H54 (cell line): Measurements from ENCODE around the gene C2orf49.
"Not testable (repeated sequence)": the region's sequence is repeated elsewhere in the genome, so short reads cannot be mapped to it uniquely, and the experiment has no call there.

ENCODE experiments used
- DNase-seq: peaks from one replicate; pipeline ENCODE4 v3.0.0; 2011; ENCODE audit warnings: low spot score, mixed read lengths; ENCODE audit not compliant: insufficient read length
- FAIRE-seq: peaks from 3 replicates; lab custom pipeline; 2011; peaks lifted over from hg19 to GRCh38; lab: Jason Lieb, UNC
- POLR2A ChIP-seq: IDR thresholded peaks from 2 replicates; pipeline ENCODE4 v1.6.1; 2011; ENCODE audit warnings: low read depth, mild to moderate bottlenecking, low read length

The C2orf49 gene

DNA sequence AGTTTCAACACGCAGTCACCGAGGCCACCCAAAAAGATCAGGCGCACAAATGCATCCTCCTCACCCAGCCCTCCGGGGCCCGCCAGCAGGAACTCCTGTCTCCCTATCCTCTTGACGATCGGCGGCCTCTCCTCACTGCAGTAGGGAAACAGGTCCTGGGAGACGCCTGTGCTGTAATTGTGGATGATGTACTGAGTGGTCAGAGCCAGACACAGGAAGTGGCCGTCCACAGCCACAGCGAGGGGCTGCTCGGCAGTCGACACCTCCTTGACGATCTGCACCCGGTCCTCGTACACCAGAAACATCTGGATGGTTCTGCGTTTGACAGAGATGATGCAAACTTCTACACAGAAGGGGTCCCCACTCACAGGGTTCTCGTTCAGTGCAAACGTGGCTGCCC is 29.8 kb upstream of the C2orf49 start:
- TF ChIP-seq POLR2A: no peak
- FAIRE-seq: no peak
- DNase-seq: no peak

DNA sequence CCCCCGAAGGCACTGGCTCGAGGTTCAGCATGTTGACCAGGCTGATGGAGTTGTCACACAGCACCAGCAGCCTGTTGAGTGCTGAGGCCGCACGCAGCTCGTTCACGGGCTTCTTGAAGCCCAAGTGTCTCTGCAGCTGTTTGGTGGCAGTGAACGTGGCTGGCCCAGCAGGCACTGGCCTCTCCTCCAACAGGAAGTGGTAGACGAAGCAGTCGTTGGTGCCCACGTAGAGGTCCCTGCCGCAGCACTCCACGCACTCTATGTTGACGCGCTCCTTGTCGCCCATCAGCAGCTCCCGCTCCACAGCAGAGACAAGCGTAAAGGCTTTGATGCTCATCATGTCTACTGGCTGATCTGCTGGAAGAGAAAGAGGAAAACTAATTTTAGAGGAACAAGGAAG is 29.4 kb upstream of the C2orf49 start:
- FAIRE-seq (no peak), DNase-seq (no peak)
- no peak for TF ChIP-seq POLR2A

DNA sequence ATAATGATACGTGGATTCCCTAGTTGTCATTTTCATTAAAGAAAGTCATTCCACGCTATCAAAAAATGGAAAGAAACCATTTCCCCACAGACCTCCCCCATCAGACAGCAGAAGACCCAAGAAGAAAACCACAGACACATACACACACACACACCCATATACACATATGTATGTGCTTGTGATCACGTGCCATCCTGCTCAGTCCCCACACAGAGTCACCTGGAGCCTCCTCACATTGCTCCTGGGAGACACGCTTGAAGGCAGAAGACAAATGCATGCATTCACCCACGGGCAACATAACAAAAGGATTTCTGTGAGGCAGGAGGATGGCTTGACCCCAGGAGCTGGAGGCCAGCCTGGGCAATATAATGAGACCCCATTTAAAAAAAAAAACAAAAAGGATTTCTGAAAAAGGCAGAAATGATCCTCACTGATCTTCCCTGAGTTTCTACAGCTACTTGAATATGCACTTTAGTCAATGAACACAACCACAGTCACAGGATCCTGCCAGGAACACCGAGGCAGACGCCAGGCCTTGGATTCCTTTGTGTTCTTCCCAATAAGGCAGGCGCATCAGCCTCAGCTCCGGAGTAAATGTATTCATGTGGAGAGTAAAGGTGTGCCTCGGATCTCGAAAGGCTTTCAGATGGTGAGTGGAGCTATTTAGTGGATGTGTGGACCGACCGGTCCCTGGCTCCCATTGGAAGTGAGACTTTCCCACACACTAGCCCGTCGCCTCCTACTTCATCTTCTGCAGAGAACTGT is 28.8 kb upstream of the C2orf49 start:
- FAIRE-seq (no peak), DNase-seq (no peak)
- no peak for TF ChIP-seq POLR2A

DNA sequence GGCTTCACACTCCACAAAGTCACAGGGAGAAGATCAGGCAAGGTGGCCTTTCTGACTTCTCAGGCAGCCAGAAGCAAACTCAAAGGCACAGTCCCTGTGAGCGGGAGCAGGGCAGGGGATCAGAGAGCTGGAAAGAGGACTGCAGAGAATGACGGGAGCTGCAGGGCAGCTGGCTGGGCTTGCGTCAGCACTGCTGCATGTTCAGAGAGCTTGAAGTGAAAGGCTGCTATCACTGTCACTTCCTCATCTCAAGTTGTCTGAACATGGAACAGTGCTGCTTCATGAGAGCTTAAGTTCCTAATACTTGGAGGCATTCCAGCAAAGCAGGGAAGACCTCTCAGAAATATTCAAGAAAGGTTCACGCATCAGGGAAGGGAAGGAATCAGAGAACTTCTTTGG is 28.2 kb upstream of the C2orf49 start:
- no peak for TF ChIP-seq POLR2A
- DNase-seq: no peak
- no peak for FAIRE-seq

DNA sequence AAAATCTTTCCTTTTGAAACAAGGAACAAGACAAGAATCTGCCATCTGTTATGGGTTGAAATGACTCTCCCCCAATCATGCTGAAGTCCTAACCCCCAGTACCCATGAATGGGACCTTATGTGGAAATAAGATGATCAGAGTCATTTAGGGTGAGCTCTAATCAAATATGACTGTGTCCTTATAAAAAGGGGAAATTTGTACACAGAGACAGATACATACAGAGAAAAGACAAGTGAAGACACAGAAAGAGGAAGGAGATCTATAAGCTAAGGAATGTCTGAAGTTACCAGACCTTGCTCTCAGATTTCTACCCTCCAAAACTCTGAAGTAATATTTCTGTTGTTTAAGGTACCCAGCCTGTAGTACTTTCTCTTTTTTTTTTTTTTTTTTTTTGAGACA is 23.5 kb upstream of the C2orf49 start:
- no peak for TF ChIP-seq POLR2A
- FAIRE-seq: no peak
- no peak for DNase-seq

DNA sequence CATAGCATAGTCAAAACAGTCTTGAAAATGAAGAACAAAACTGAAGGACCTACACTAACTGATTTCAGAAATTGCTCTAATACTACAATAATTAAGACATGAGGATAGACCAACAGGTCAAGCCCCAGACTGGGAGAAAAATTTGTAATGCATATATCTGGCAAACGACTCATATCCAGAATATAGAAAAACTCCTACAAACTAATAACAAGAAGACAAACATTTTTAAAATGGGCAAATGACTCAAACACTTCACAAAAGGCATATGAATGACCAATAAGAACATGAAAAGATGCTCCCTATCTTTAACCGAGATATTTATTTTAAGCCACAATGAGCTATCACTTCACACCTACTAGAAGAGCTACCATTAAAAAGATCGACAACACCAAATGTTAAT is 22.0 kb upstream of the C2orf49 start:
- FAIRE-seq (no peak), DNase-seq (no peak)
- TF ChIP-seq POLR2A: no peak

DNA sequence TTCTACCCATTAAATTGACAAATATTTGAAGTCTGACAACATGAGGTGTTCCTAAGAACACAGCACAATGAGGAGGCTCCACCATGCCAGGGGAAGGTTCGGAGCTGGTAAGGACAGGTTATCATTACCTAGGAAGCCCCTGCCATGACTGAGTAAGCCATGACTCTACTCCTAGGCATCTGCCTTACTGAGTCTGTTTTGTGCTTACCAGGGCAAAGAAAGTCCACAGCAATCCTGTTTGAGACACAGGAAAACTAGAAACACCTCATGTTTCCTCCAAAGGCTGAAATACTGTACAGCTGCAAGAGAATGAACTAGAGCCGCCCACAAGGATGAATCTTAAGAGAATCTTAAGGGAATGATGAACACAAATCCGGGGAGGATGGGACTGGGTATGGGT is 19.4 kb upstream of the C2orf49 start:
- no peak for TF ChIP-seq POLR2A
- no peak for DNase-seq
- no peak for FAIRE-seq

DNA sequence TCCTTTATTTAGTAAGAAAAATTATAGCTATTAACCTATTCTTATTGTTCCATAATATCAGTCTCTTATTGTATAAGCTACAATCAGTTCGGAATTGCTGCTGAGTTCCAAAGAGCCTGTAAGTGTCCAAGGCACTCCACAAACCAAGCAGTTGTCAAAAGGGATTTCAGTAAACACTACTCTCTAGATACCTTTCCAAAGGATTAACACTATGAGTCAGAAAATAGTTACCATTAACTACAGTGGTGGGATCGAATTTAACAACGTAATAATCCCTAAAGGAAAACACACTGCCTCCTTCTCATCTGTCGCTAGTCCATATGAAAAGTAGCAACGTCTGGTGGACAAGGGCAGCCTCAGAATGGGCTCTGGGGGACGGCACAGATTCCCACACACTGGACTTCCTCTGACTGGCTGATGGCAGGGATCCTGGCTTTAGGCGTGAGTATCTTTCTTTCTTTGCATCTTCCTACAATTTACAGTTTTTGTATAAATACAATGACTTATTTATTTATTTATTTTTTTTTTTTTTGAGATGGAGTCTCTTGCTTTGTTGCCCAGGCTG is 16.6 kb upstream of the C2orf49 start:
- FAIRE-seq (no peak), DNase-seq (no peak)
- no peak for TF ChIP-seq POLR2A

DNA sequence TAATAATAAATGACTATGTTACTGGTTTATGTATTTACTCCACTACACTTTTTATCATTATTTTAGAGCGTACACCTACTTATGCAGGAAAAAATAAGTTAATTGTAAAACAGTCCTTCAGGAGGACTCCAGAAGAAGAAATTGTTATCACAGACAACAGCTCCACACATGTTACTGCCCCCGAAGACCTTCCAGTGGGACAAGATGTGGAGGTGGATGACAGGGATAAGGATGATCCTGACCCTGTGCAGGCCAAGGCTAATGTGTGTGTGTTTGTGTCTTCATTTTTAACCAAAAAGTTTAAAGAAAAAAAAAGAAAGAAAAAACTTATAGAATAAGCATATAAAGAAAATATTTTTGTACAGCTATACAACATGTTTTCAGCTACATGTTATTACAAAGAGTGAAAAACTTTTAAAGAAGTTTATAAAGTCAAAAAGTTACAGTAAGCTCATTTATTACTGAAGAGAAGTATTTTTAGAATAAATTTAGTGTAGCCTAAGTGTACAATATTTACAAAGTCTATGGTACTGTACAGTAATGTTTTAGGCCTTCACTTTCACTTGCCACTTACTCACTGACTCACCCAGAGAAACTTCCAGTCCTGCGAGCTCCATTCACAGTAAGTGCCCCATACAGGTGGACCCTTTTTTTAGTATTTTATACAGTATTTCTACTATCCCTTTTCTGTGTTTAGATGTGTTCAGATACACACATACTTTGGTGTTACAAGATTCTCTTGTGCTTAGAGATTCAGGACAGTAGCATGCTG is 15.3 kb upstream of the C2orf49 start:
- FAIRE-seq (no peak), DNase-seq (no peak)
- no peak for TF ChIP-seq POLR2A

DNA sequence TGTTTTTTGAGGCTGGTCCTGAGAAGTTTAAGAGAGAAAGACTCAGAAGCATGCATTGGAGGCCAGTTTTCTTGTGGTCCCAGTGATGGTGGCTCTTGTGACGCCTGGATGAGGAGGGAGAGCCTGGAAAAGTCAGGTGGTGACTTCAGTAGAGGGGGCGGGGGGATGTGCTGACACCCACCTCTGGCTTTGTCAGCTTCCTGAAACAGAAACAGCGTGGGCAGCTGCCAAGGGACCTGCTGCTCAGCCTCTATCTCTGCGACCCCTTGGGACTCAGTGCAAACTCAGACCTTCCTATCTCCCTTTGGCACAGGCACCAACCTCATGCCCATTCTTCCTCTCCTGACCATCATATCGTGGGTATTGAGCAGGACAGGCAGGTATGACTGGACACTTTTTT is 14.2 kb upstream of the C2orf49 start:
- FAIRE-seq: no peak
- no peak for TF ChIP-seq POLR2A
- DNase-seq: no peak

DNA sequence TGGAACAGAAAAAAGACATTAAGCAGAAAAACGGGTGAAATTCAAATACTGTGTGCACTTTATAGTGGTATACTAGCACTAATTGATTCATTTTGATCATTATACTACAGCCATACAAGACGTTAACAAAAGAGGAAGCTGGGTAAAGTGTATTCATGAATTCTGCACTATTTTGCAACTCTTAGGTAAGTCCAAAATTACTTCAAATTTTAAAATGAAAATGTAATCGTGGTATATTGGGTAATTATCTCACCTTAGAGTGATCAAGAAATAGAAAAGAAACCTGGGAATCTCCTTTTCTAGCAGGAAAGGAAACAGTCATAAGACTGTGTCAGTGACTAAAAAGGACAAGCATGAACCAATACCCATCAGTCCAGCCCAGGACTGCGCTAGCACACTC is 13.2 kb upstream of the C2orf49 start:
- no peak for FAIRE-seq
- DNase-seq: no peak
- TF ChIP-seq POLR2A: no peak

DNA sequence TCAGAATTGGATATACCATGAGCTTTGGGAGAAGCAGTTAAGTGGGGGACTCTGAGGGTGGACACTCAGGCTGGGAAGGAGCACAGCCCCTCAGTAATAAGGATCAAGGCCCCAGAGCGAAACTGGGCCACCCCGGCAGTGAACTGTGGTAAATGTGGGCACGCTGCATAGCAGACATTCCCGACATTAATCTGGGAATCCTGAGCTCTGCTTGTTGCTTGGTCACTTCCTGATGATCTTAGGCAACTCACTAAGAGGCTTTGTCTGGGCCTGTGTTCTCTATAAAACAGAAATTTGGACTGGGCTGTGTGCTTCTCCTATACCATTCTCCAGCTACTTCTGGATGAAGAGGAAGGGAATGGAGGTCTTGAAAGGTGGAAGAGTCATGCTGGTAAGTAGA is 12.6 kb upstream of the C2orf49 start:
- peak; percentile 66 for DNase-seq
- TF ChIP-seq POLR2A: no peak
- peak; percentile 71 for FAIRE-seq

DNA sequence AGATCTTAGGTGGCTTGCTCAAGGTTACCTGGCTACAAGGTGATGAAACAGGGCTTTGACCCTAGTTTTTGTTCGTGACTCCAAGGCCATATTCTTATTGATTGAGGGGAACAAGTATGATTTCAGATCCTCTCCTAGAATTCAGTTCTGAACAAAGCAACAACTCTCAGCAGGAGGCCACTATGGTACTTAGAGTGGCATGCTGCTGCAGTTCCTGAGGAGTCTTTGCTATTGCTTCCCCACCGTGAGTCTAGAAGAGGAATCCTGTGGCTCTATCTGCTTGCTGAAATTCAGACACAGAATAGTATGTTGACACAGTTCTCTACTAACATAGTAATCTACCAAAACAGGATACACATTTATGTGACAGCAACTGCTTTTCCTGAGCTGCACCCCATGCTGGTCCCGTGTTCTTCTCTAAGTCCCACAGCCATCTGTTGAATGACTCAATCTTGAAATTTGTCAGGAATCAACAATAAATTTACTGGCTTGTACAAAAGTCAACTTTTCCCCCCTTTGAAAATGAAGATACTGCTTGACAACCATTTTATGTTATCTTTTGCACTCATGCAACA is 11.9 kb upstream of the C2orf49 start:
- FAIRE-seq: peak; percentile 75
- no peak for TF ChIP-seq POLR2A
- DNase-seq: no peak

DNA sequence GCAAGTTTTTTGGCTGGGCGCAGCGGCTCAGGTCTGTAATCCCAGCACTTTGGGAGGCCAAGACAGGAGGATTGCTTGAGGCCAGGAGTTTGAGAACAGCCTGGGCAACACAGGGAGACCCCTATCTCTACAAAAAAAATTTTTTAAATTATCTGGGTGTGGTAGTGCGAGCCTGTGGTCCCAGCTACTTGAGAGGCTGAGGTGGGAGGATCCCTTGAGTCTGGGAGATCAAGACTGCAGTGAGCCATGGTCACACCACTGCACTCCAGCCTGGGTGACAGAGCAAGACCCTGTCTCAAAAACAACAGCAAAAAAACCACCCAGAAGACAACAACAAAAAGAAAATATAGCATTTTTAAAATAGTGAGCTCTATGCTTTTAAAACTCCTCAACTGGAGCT is 10.1 kb upstream of the C2orf49 start:
- FAIRE-seq, DNase-seq: not testable (repeated sequence)
